Mammary epithelial cell (primary cell): ENCODE data around the gene ATP5PB.

Experiments
- EZH2 ChIP-seq: IDR thresholded peaks from 2 replicates; pipeline ENCODE4 v1.6.1; 2012; ENCODE audit warnings: low read length, inconsistent platforms, borderline replicate concordance
- TF ChIP-seq, protein P1 (sequence below), 2 donors: IDR thresholded peaks in 1 of 2; conservative IDR thresholded peaks in 1 of 2; 2 replicates each; pipeline ENCODE4 v1.5.1; 2011 to 2012; ENCODE audit warnings: inconsistent platforms in 2 of 2, low read length in 2 of 2, mild to moderate bottlenecking in 2 of 2, control low read depth in 1 of 2, low read depth in 1 of 2; ENCODE audit not compliant: insufficient read depth in 1 of 2; ENCODE audit errors: extremely low read depth in 1 of 2

DNA sequence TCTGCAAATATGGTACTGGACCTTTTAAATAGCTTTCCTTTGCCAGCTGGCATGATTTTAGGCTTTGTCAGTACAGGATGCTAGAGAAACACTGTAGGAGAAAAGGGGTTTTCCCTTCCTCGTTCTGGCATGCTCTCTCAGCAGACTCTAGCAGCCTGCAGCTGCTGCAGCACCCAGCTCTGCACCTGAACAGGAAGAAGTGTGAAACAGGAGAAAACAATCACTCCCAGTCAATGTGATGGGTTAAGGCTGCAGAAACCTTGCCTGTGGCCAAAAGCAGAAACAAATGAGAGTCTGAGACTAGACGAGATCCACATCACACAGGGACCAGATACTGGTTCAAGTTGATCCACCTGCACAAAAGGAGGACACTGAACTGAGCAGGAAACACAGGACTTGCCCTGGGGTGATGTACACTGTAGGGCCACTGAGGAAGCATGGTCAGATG, 42.9 kb upstream of the ATP5PB start:
- no peak for TF ChIP-seq EZH2
- TF ChIP-seq, protein P1, sequence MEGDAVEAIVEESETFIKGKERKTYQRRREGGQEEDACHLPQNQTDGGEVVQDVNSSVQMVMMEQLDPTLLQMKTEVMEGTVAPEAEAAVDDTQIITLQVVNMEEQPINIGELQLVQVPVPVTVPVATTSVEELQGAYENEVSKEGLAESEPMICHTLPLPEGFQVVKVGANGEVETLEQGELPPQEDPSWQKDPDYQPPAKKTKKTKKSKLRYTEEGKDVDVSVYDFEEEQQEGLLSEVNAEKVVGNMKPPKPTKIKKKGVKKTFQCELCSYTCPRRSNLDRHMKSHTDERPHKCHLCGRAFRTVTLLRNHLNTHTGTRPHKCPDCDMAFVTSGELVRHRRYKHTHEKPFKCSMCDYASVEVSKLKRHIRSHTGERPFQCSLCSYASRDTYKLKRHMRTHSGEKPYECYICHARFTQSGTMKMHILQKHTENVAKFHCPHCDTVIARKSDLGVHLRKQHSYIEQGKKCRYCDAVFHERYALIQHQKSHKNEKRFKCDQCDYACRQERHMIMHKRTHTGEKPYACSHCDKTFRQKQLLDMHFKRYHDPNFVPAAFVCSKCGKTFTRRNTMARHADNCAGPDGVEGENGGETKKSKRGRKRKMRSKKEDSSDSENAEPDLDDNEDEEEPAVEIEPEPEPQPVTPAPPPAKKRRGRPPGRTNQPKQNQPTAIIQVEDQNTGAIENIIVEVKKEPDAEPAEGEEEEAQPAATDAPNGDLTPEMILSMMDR (conservative IDR thresholded peaks at IDR 0.05 in 1 of 2, IDR thresholded peaks at IDR 0.05 in 1 of 2; ENCODE audit: extremely low read depth in 1 of 2, insufficient read depth in 1 of 2, low read depth in 1 of 2, low read length in 2 of 2): no peak
